ENCODE results near the gene MAU2.

DNA sequence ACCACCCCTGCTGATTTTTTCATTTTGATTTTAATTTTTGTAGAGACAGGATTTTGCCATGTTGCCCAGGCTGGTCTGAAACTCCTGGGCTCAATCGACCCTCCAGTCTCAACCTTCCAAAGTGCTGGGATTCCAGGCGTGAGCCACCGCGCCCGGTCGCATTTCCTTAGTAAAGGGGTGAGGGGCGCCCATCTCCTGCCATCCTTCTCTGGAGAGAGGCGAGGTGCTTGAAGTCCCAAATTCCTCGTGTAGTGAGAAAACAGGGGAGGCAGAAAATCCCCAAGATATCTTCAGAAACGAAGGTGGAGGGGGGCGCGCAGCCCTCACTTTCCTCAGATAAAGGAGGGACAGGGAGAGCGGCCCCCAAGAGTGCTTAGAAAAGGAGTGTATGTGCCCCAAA lies 63.9 kb downstream of the MAU2 start:
- no peak for TF ChIP-seq CTCF (IDR thresholded peaks at IDR 0.05; ENCODE audit: low read depth, low read length, poor library complexity, severe bottlenecking)
- TF ChIP-seq EZH2phosphoT487 (IDR thresholded peaks at IDR 0.05; ENCODE audit: borderline replicate concordance, low read length), result no peak

Data from DOHH2 (cell line).